Endothelial cell of umbilical vein (primary cell): ENCODE measurements around the gene PCSK6. TPM values are rescaled to one million over a fixed set of nuclear protein-coding genes. Genes with fewer than 3 reads are reported as not detected.

ENCODE experiments used
- BruUV-seq: library from RNA; stranded (reverse); fragments of 400-500 nt; replicated peaks from 2 replicates; lab custom pipeline; 2021; lab: Mats Ljungman, UMichigan
- CTCF ChIA-PET: fragments of 300-600, 350-600 bp; sonication (Branson Sonifier 250); formaldehyde crosslinking; loops from one replicate; lab custom pipeline; 2021; ENCODE audit warnings: antibody characterized with exemption, inconsistent platforms; lab: Charles Lee
- POLR2A ChIA-PET: fragments of 300-600, 350-600 bp; sonication (Branson Sonifier 250); formaldehyde crosslinking; loops from one replicate; lab custom pipeline; 2021; ENCODE audit warnings: antibody characterized with exemption, inconsistent platforms; lab: Charles Lee
- DNase-seq: peaks from one replicate; pipeline ENCODE4 v3.0.0-alpha.2; 2011; ENCODE audit warnings: low read depth, low spot score
- FAIRE-seq: peaks from 2 replicates; lab custom pipeline; 2011; peaks lifted over from hg19 to GRCh38; lab: Jason Lieb, UNC
- H2AFZ ChIP-seq: 2 replicates; pipeline ENCODE4 v1.6.0; 2012; ENCODE audit warnings: low read depth, low read length, control low read depth, inconsistent platforms
- H3K27ac ChIP-seq: 2 replicates; pipeline ENCODE4 v1.5.1; 2011; ENCODE audit warnings: low read depth, mild to moderate bottlenecking, control low read depth, low read length, moderate library complexity; ENCODE audit not compliant: insufficient read depth
- H3K27me3 ChIP-seq, 2 experiments: 2 replicates each; pipeline versions ENCODE4 v1.6.0 to v1.6.1; 2011; ENCODE audit warnings: low read length in 2 of 2, mixed read lengths in 1 of 2; ENCODE audit not compliant: control insufficient read depth in 2 of 2, insufficient read depth in 2 of 2
- H3K36me3 ChIP-seq, 2 experiments: 2 replicates in 1 of 2; 3 replicates in 1 of 2; pipeline ENCODE4 v1.5.1; 2011; ENCODE audit warnings: low read length in 2 of 2, mild to moderate bottlenecking in 1 of 2, moderate library complexity in 1 of 2; ENCODE audit not compliant: control insufficient read depth in 2 of 2, insufficient read depth in 2 of 2; ENCODE audit errors: extremely low read depth in 1 of 2
- H3K4me1 ChIP-seq: 3 replicates; pipeline ENCODE4 v1.5.1; 2011; ENCODE audit warnings: mild to moderate bottlenecking, low read length; ENCODE audit not compliant: control insufficient read depth, insufficient read depth; ENCODE audit errors: extremely low read depth
- H3K4me2 ChIP-seq: 2 replicates; pipeline ENCODE4 v1.6.1; 2011; ENCODE audit warnings: low read length, control low read depth, mixed read lengths; ENCODE audit not compliant: insufficient read depth
- H3K4me3 ChIP-seq, 3 experiments: fragments of 200-600 bp in 1 of 3; sonication (generic), shearing (Covaris generic) in 1 of 3; replicated peaks in 1 of 3; 2 replicates each; pipeline ENCODE4 v1.5.1; 2011 to 2016; ENCODE audit warnings: control low read depth in 3 of 3, low read length in 3 of 3, mild to moderate bottlenecking in 2 of 3, inconsistent platforms in 1 of 3, low read depth in 1 of 3, moderate library complexity in 1 of 3; ENCODE audit not compliant: insufficient read depth in 1 of 3
- H3K79me2 ChIP-seq: 2 replicates; pipeline ENCODE4 v1.6.0; 2012; ENCODE audit warnings: low read length, inconsistent platforms; ENCODE audit not compliant: control insufficient read depth, insufficient read depth
- H3K9ac ChIP-seq: replicated peaks from 2 replicates; pipeline ENCODE3; 2011; ENCODE audit warnings: low read length, control low read depth; ENCODE audit not compliant: insufficient read depth; ENCODE audit errors: extremely low read depth
- H3K9me1 ChIP-seq: replicated peaks from 3 replicates; pipeline ENCODE4 v1.6.0; 2011; ENCODE audit warnings: mild to moderate bottlenecking, low read length; ENCODE audit not compliant: control insufficient read depth, insufficient read depth; ENCODE audit errors: extremely low read depth
- H3K9me3 ChIP-seq: replicated peaks from 2 replicates; pipeline ENCODE4 v1.5.1; 2012; ENCODE audit warnings: low read length, inconsistent platforms; ENCODE audit not compliant: control insufficient read depth, insufficient read depth
- H4K20me1 ChIP-seq: replicated peaks from 2 replicates; pipeline ENCODE3; 2011; ENCODE audit warnings: mild to moderate bottlenecking, low read length; ENCODE audit not compliant: control insufficient read depth, insufficient read depth; ENCODE audit errors: extremely low read depth
- CTCF ChIP-seq, 2 donors: IDR thresholded peaks; 1 replicate in 1 of 2; 2 replicates in 1 of 2; pipeline ENCODE4 v1.5.1; 2011; ENCODE audit warnings: low read length in 2 of 2, mild to moderate bottlenecking in 2 of 2, moderate library complexity in 2 of 2, control low read depth in 1 of 2, inconsistent platforms in 1 of 2, low read depth in 1 of 2; ENCODE audit not compliant: insufficient read depth in 1 of 2; ENCODE audit errors: extremely low read depth in 1 of 2
- EZH2 ChIP-seq: IDR thresholded peaks from 2 replicates; pipeline ENCODE4 v1.6.1; 2012; ENCODE audit warnings: borderline replicate concordance, low read depth, mild to moderate bottlenecking, moderate library complexity, low read length, inconsistent platforms; ENCODE audit not compliant: severe bottlenecking
- FOS ChIP-seq: IDR thresholded peaks from 2 replicates; pipeline ENCODE4 v1.6.1; 2011; ENCODE audit warnings: mild to moderate bottlenecking, low read length, moderate library complexity, borderline replicate concordance; ENCODE audit not compliant: insufficient read depth
- GATA2 ChIP-seq: IDR thresholded peaks from 2 replicates; pipeline ENCODE4 v1.7.0; 2011; ENCODE audit warnings: low read depth, mild to moderate bottlenecking, moderate library complexity, mixed read lengths, low read length; ENCODE audit not compliant: insufficient read length, insufficient read depth
- JUN ChIP-seq: IDR thresholded peaks from 2 replicates; pipeline ENCODE4 v1.6.1; 2011; ENCODE audit warnings: borderline replicate concordance, low read depth; ENCODE audit not compliant: insufficient read length, insufficient read depth
- MAX ChIP-seq: IDR thresholded peaks from 2 replicates; pipeline ENCODE4 v1.6.1; 2011; ENCODE audit not compliant: insufficient read depth, insufficient read length
- MYC ChIP-seq: IDR thresholded peaks from one replicate; pipeline ENCODE4 v1.6.1; 2011; ENCODE audit warnings: mild to moderate bottlenecking, low read depth, low read length
- POLR2A ChIP-seq: IDR thresholded peaks from 2 replicates; pipeline ENCODE4 v1.6.1; 2012; ENCODE audit warnings: low read depth, mild to moderate bottlenecking, control low read depth, low read length
- POLR2AphosphoS5 ChIP-seq: IDR thresholded peaks from 2 replicates; pipeline ENCODE4 v1.6.1; 2012; ENCODE audit warnings: low read depth, mild to moderate bottlenecking, control low read depth, low read length, moderate library complexity; ENCODE audit not compliant: insufficient read depth
- dilution Hi-C: fragments of 300-500 bp; cut with MboI; formaldehyde crosslinking; loops from one replicate; pipeline ENCODE4 v1.15.0; 2019; ENCODE audit warnings: low sequenced_read_pairs; ENCODE audit not compliant: extremely low pct_ligation_motif_present
- intact Hi-C: fragments of 100-400 bp; cut with micrococcal nuclease; formaldehyde crosslinking; loops from one replicate; pipeline ENCODE4 v1.10.0; 2022
- polyA plus RNA-seq, 4 experiments: library from polyadenylated mRNA; depleted of rRNA in 3 of 4; stranded (reverse) in 3 of 4; unstranded in 1 of 4; fragments of >200 nt; gene quantifications; 2 replicates each; pipeline versions ENCODE4 v1.2.1 to v1.2.3, GENCODE V29; 2011 to 2012; ENCODE audit warnings: missing spikeins in 1 of 4
- total RNA-seq: library from RNA; stranded (reverse); gene quantifications from 2 replicates; pipeline ENCODE4 v1.2.3, GENCODE V29; 2021

PCSK6 gene
- total and polyA plus RNA-seq, 2 donors (not counting 3 experiments of a cell fraction or from before 2014, with no cell fraction given): 0.18 to 0.69 TPM

GRCh38 chr15:101454365-101454764 lies 35.1 kb downstream of the PCSK6 start:
- BruUV-seq: no TSS peak
- POLR2A ChIA-PET: no interaction called here

More at GRCh38 chr15:101454365-101454764, 35.1 kb downstream of the PCSK6 start:
- CTCF ChIA-PET: no interaction called here
- H4K20me1 ChIP-seq: no peaks in the 10 kb centered on the region
- no peak overlapping the region for H2AFZ ChIP-seq
- H3K4me3 ChIP-seq: no peak overlapping the region
- H3K4me2 ChIP-seq: no peak overlapping the region
- no peak for DNase-seq
- H3K9me3 ChIP-seq: no peaks in the 10 kb centered on the region
- no peak overlapping the region for H3K27ac ChIP-seq
- intact Hi-C loops: no loop called here
- no peaks in the 10 kb centered on the region for H3K9me1 ChIP-seq
- dilution Hi-C loops: no loop called here
- FAIRE-seq: no peak
- TF ChIP-seq POLR2A: no peak
- TF ChIP-seq POLR2AphosphoS5: no peak
- no peak for TF ChIP-seq FOS
- no peak for TF ChIP-seq MYC
- no peak for TF ChIP-seq EZH2
- TF ChIP-seq JUN: no peak
- no peak for TF ChIP-seq CTCF (IDR thresholded peaks at IDR 0.05; ENCODE audit: extremely low read depth in 1 of 2, insufficient read depth in 1 of 2, low read depth in 1 of 2, low read length in 2 of 2)
- no peak for TF ChIP-seq MAX
- no peak for TF ChIP-seq GATA2
- peaks cover 4% of the 10 kb centered on the region for H3K4me1 ChIP-seq
- no peaks in the 10 kb centered on the region for H3K36me3 ChIP-seq
- no peak overlapping the region for H3K9ac ChIP-seq
- H3K79me2 ChIP-seq: no peaks in the 10 kb centered on the region
- peaks cover 0 to 2% of the 10 kb centered on the region in 2 experiments for H3K27me3 ChIP-seq
